OCI-LY7 (cell line): Measurements from ENCODE around the gene SDCBP2. TPM values are rescaled to one million over a fixed set of nuclear protein-coding genes. Genes with fewer than 3 reads are reported as not detected.

Experiments
- BruUV-seq: library from RNA; stranded (reverse); fragments of 400-500 nt; replicated peaks from 2 replicates; lab custom pipeline; 2021; lab: Mats Ljungman, UMichigan
- CTCF ChIA-PET: fragments of 300-600 bp; sonication (Branson Sonifier 250); formaldehyde crosslinking; loops from one replicate; lab custom pipeline; 2022; ENCODE audit warnings: antibody characterized with exemption; ENCODE audit not compliant: unreplicated experiment; lab: Charles Lee
- POLR2A ChIA-PET: fragments of 300-600 bp; sonication (Branson Sonifier 250); formaldehyde crosslinking; loops from one replicate; lab custom pipeline; 2022; ENCODE audit warnings: antibody characterized with exemption; lab: Charles Lee
- DNase-seq: peaks from one replicate; pipeline ENCODE4 v3.0.0-alpha.2; 2015; ENCODE audit warnings: low spot score
- H2AFZ ChIP-seq: fragments of 200-600 bp; sonication (generic), shearing (Covaris generic); 2 replicates; pipeline ENCODE4 v1.6.1; 2014; ENCODE audit warnings: mild to moderate bottlenecking, antibody characterized with exemption, low read length, moderate library complexity
- H3K27ac ChIP-seq: fragments of 200-600 bp; sonication (generic); 2 replicates; pipeline ENCODE4 v1.5.1; 2014; ENCODE audit warnings: mixed run types, low read depth, mild to moderate bottlenecking, moderate library complexity, low read length, inconsistent platforms; ENCODE audit not compliant: poor library complexity, severe bottlenecking
- H3K36me3 ChIP-seq: fragments of 200-600 bp; sonication (generic); 2 replicates; pipeline ENCODE4 v1.6.1; 2014; ENCODE audit warnings: mild to moderate bottlenecking, antibody characterized with exemption, low read length, moderate library complexity, mixed read lengths; ENCODE audit not compliant: insufficient read depth
- H3K4me1 ChIP-seq: fragments of 200-600 bp; sonication (generic); 2 replicates; pipeline ENCODE4 v1.5.1; 2014; ENCODE audit warnings: mild to moderate bottlenecking, low read length; ENCODE audit not compliant: insufficient read depth, poor library complexity, severe bottlenecking
- H3K4me2 ChIP-seq: fragments of 200-600 bp; sonication (generic); 2 replicates; pipeline ENCODE4 v1.6.1; 2014; ENCODE audit warnings: mild to moderate bottlenecking, low read length
- H3K4me3 ChIP-seq: fragments of 200-600 bp; sonication (generic); 2 replicates; pipeline ENCODE4 v1.5.1; 2014; ENCODE audit warnings: mild to moderate bottlenecking, low read depth, low read length; ENCODE audit not compliant: poor library complexity, severe bottlenecking
- H3K79me2 ChIP-seq: fragments of 200-600 bp; sonication (generic); 2 replicates; pipeline ENCODE4 v1.6.1; 2016; ENCODE audit warnings: low read depth, mild to moderate bottlenecking, low read length, moderate library complexity, mixed read lengths; ENCODE audit not compliant: insufficient read depth
- H3K9me2 ChIP-seq: fragments of 200-600 bp; sonication (generic); 2 replicates; pipeline ENCODE4 v1.6.1; 2016; ENCODE audit warnings: mild to moderate bottlenecking, low read length, mixed read lengths; ENCODE audit not compliant: insufficient read depth
- H3K9me3 ChIP-seq: fragments of 200-600 bp; sonication (generic); 2 replicates; pipeline ENCODE4 v1.6.1; 2014; ENCODE audit warnings: mild to moderate bottlenecking, mixed run types, low read length, mixed read lengths
- H4K20me1 ChIP-seq: fragments of 200-600 bp; sonication (generic); 2 replicates; pipeline ENCODE4 v1.6.1; 2014; ENCODE audit warnings: mild to moderate bottlenecking, antibody characterized with exemption, low read length, moderate library complexity, mixed read lengths; ENCODE audit not compliant: insufficient read depth
- CTCF ChIP-seq: fragments of 200-600 bp; sonication (generic); conservative IDR thresholded peaks from 2 replicates; pipeline ENCODE4 v1.5.1; 2014; ENCODE audit warnings: mild to moderate bottlenecking, antibody characterized with exemption, low read length, moderate library complexity, mixed read lengths
- EZH2phosphoT487 ChIP-seq: fragments of 200-600 bp; sonication (generic); IDR thresholded peaks from 2 replicates; pipeline ENCODE4 v1.6.1; 2018; ENCODE audit warnings: low read depth, borderline replicate concordance, mild to moderate bottlenecking, mixed run types, antibody characterized with exemption, low read length, moderate library complexity, mixed read lengths
- intact Hi-C: fragments of 100-400 bp; cut with micrococcal nuclease; formaldehyde crosslinking; loops from one replicate; pipeline ENCODE4 v1.10.0; 2022; ENCODE audit not compliant: unreplicated experiment
- total RNA-seq, 2 experiments: library from RNA; depleted of rRNA in 1 of 2; stranded (reverse); fragments of >200 nt in 1 of 2; shearing (Covaris generic) in 1 of 2; gene quantifications; 2 replicates each; pipeline ENCODE4 v1.2.3, GENCODE V29; 2014 to 2022

SDCBP2 gene
- total RNA-seq, 2 experiments from 2014 or later, result 1.8 to 2.6 TPM

- H2AFZ ChIP-seq, result no peak overlapping the region
- peaks cover 5% of the 10 kb centered on the region for H3K36me3 ChIP-seq
- no peak overlapping the region for H3K4me3 ChIP-seq
- intact Hi-C loops, result no loop called here
- DNase-seq, result no peak
- H3K79me2 ChIP-seq, result no peaks in the 10 kb centered on the region
- no peaks in the 10 kb centered on the region for H3K9me2 ChIP-seq
- POLR2A ChIA-PET, result interaction anchor here (0.9 kb wide), 1 partner anchor 14 kb away, joined by 4 read pairs; no protein-coding TSS in a partner anchor
- H3K9me3 ChIP-seq, result no peaks in the 10 kb centered on the region
- CTCF ChIA-PET, result no interaction called here
- no peaks in the 10 kb centered on the region for H4K20me1 ChIP-seq
- H3K27ac ChIP-seq, result no peak overlapping the region
- H3K4me1 ChIP-seq, result no peaks in the 10 kb centered on the region
- TF ChIP-seq EZH2phosphoT487 (no peak), CTCF (no peak)
- no peak overlapping the region for H3K4me2 ChIP-seq
- BruUV-seq, result no TSS peak
Measured at GRCh38 chr20:1338096-1338495, 9.2 kb upstream of the SDCBP2 start.

DNA sequence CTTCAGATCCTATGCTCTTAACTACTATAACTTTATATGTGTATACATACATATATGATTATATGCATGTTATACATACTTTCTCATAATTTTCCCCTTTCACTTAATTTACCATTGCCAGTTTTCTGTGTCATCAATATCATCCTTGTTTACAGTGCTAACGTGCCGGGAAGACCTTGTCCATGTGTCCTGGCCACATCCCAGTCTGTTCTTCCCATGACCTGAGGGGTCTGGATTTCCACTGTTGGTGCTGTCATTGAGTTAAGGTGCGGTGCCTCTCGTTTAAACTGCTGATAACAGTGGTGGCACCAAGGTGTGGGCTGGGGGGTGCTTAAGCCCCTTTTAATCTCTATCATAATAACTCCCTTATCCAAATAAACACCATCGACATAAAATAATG lies 8.5 kb upstream of the SDCBP2 start:
- TF ChIP-seq EZH2phosphoT487 (no peak), CTCF (no peak)
- H3K9me3 ChIP-seq, result no peaks in the 10 kb centered on the region
- H2AFZ ChIP-seq, result no peak overlapping the region
- H3K9me2 ChIP-seq, result no peaks in the 10 kb centered on the region
- CTCF ChIA-PET, result no interaction called here
- BruUV-seq, result no TSS peak
- H3K4me3 ChIP-seq, result no peak overlapping the region
- intact Hi-C loops, result no loop called here
- peaks cover 12% of the 10 kb centered on the region for H3K36me3 ChIP-seq
- H3K79me2 ChIP-seq, result no peaks in the 10 kb centered on the region
- H3K4me1 ChIP-seq, result no peaks in the 10 kb centered on the region
- no peaks in the 10 kb centered on the region for H4K20me1 ChIP-seq
- no peak overlapping the region for H3K27ac ChIP-seq
- no peak for DNase-seq
- POLR2A ChIA-PET, result interaction anchor here (0.9 kb wide), 1 partner anchor 14 kb away, joined by 4 read pairs; no protein-coding TSS in a partner anchor
- H3K4me2 ChIP-seq, result no peak overlapping the region

- TF ChIP-seq CTCF, result no peak
- no peak for TF ChIP-seq EZH2phosphoT487
- no peak for DNase-seq
- Histone ChIP-seq H3K4me1 (no peaks in the 10 kb centered on the region), H3K4me3 (no peak overlapping the region), H3K79me2 (no peaks in the 10 kb centered on the region), H2AFZ (no peak overlapping the region), H4K20me1 (no peaks in the 10 kb centered on the region), H3K27ac (no peak overlapping the region), H3K36me3 (peaks cover 17% of the 10 kb centered on the region), H3K9me3 (no peaks in the 10 kb centered on the region), H3K9me2 (no peaks in the 10 kb centered on the region), H3K4me2 (no peak overlapping the region)
- POLR2A ChIA-PET, result no interaction called here
- intact Hi-C loops, result no loop called here
- BruUV-seq, result no TSS peak
- CTCF ChIA-PET, result no interaction called here
Measured at GRCh38 chr20:1336699-1337367, 7.9 kb upstream of the SDCBP2 start.
